Natural killer cell (primary cell): ENCODE measurements around the gene RNF13. TPM values are rescaled to one million over a fixed set of nuclear protein-coding genes. Genes with fewer than 3 reads are reported as not detected.

Experiments
- ATAC-seq, 3 donors: fragments of 150-1000 bp in 2 of 3; fragments of 200-7000 bp in 1 of 3; cut with Tn5 transposase; 1 replicate in 1 of 3; 2 replicates in 2 of 3; pipeline ENCODE4 v1.10.0; 2021; ENCODE audit warnings: mild to moderate bottlenecking in 2 of 3, moderate library complexity in 2 of 3
- DNase-seq, 2 donors: peaks; one replicate each; pipeline versions ENCODE4 v3.0.0 to v3.0.0-alpha.2; 2013 to 2021; ENCODE audit warnings: mixed read lengths in 1 of 2
- H3K27ac ChIP-seq: one replicate; pipeline ENCODE4 v1.5.1; 2013; ENCODE audit warnings: mild to moderate bottlenecking, low read length
- H3K27me3 ChIP-seq: one replicate; pipeline ENCODE4 v1.6.1; 2013; ENCODE audit warnings: low read length; ENCODE audit not compliant: control insufficient read depth, insufficient read depth
- H3K36me3 ChIP-seq: one replicate; pipeline ENCODE4 v1.6.1; 2013; ENCODE audit warnings: low read length; ENCODE audit not compliant: control insufficient read depth, insufficient read depth
- H3K4me1 ChIP-seq: one replicate; pipeline ENCODE4 v1.6.1; 2013; ENCODE audit warnings: low read length; ENCODE audit not compliant: control insufficient read depth, insufficient read depth
- H3K4me3 ChIP-seq: one replicate; pipeline ENCODE4 v1.5.1; 2013; ENCODE audit warnings: low read length
- H3K9me3 ChIP-seq: one replicate; pipeline ENCODE4 v1.6.1; 2013; ENCODE audit warnings: low read length; ENCODE audit not compliant: control insufficient read depth, insufficient read depth
- H3K27ac Mint-ChIP-seq, 2 donors: one replicate each; pipeline ENCODE4 v1.8.0; 2022; ENCODE audit warnings: mild to moderate bottlenecking in 2 of 2, mixed read lengths in 2 of 2, moderate library complexity in 1 of 2
- H3K27me3 Mint-ChIP-seq, 2 donors: one replicate each; pipeline ENCODE4 v1.8.0; 2022; ENCODE audit warnings: low read depth in 2 of 2, mixed read lengths in 2 of 2
- H3K36me3 Mint-ChIP-seq: one replicate; pipeline ENCODE4 v1.8.0; 2022; ENCODE audit warnings: mixed read lengths
- H3K4me1 Mint-ChIP-seq, 2 donors: one replicate each; pipeline ENCODE4 v1.8.0; 2022; ENCODE audit warnings: mixed read lengths in 2 of 2
- H3K4me3 Mint-ChIP-seq: one replicate; pipeline ENCODE4 v1.8.0; 2022; ENCODE audit warnings: mild to moderate bottlenecking, moderate library complexity, mixed read lengths
- H3K9me3 Mint-ChIP-seq, 2 donors: one replicate each; pipeline ENCODE4 v1.8.0; 2022; ENCODE audit warnings: mixed read lengths in 2 of 2
- CTCF ChIP-seq: fragments of 200-600 bp; IDR thresholded peaks from one replicate; pipeline ENCODE4 v1.8.0; 2022; ENCODE audit warnings: antibody characterized with exemption
- WGBS: methylation state at CpG from one replicate; pipeline ENCODE4 v1.1.7; 2013; ENCODE audit warnings: missing lambda C conversion rate; ENCODE audit not compliant: insufficient coverage; 5-methylcytosine and 5-hydroxymethylcytosine counted together
- intact Hi-C: fragments of 100-400 bp; cut with micrococcal nuclease; formaldehyde crosslinking; loops from one replicate; pipeline ENCODE4 v1.14.2; 2022
- total RNA-seq, 4 donors: library from RNA; stranded (reverse); fragments of 120-200 nt in 1 of 4; gene quantifications; one replicate each; pipeline versions ENCODE4 v1.2.3 to v1.2.4, GENCODE V29; 2013 to 2022

Gene RNF13
- total RNA-seq, 3 donors from 2014 or later (not counting 1 experiment from before 2014, with no cell fraction given) = 57.4 to 69.7 (median 66.6) TPM

- Mint-ChIP-seq H3K27ac (peak overlapping the region in 1 of 2 donors; percentile 4), H3K27me3 (no peaks in the 10 kb centered on the region), H3K4me1 (peaks cover 41 to 57% of the 10 kb centered on the region in 2 donors), H3K9me3 (no peaks in the 10 kb centered on the region), H3K36me3 (no peaks in the 10 kb centered on the region), H3K4me3 (no peak overlapping the region)
- no peaks in the 10 kb centered on the region for H3K4me1 ChIP-seq
- ATAC-seq (no peak), DNase-seq (no peak)
- H3K9me3 ChIP-seq = no peaks in the 10 kb centered on the region
- H3K27me3 ChIP-seq = no peaks in the 10 kb centered on the region
- TF ChIP-seq CTCF = no peak
- no peak overlapping the region for H3K4me3 ChIP-seq
- H3K27ac ChIP-seq = no peak overlapping the region
- intact Hi-C loops = no loop called here
- 82% methylated on average over 1 of the region's 1 CpG for WGBS
- peaks cover 26% of the 10 kb centered on the region for H3K36me3 ChIP-seq
Measured at GRCh38 chr3:149848238-149848637, 35.2 kb downstream of the RNF13 start.

GRCh38 chr3:149848688-149849087 lies 35.7 kb downstream of the RNF13 start:
- Histone ChIP-seq H3K9me3 (no peaks in the 10 kb centered on the region), H3K4me3 (no peak overlapping the region), H3K36me3 (peaks cover 26% of the 10 kb centered on the region), H3K27ac (no peak overlapping the region), H3K27me3 (no peaks in the 10 kb centered on the region), H3K4me1 (no peaks in the 10 kb centered on the region)
- TF ChIP-seq CTCF = no peak
- 89% methylated on average over 1 of the region's 1 CpG for whole genome bisulfite sequencing
- no peak for DNase-seq
- H3K4me1 Mint-ChIP-seq = peaks cover 41 to 55% of the 10 kb centered on the region in 2 donors
- intact Hi-C loops = no loop called here
- no peak overlapping the region for H3K4me3 Mint-ChIP-seq
- H3K9me3 Mint-ChIP-seq = no peaks in the 10 kb centered on the region
- H3K27me3 Mint-ChIP-seq = no peaks in the 10 kb centered on the region
- H3K27ac Mint-ChIP-seq = peak overlapping the region in 1 of 2 donors; percentile 4
- H3K36me3 Mint-ChIP-seq = no peaks in the 10 kb centered on the region
- no peak for ATAC-seq

- H3K36me3 Mint-ChIP-seq = no peaks in the 10 kb centered on the region
- H3K36me3 ChIP-seq = peaks cover 39% of the 10 kb centered on the region
Measured at GRCh38 chr3:149850787-149851584, 38.0 kb downstream of the RNF13 start.

More at GRCh38 chr3:149850787-149851584, 38.0 kb downstream of the RNF13 start:
- no peaks in the 10 kb centered on the region for H3K9me3 Mint-ChIP-seq
- no peak for DNase-seq
- H3K27me3 Mint-ChIP-seq = no peaks in the 10 kb centered on the region
- no peaks in the 10 kb centered on the region for H3K4me1 ChIP-seq
- no peak overlapping the region for H3K4me3 ChIP-seq
- H3K27ac ChIP-seq = no peak overlapping the region
- 100% methylated on average over 6 of the region's 6 CpGs for WGBS
- H3K9me3 ChIP-seq = no peaks in the 10 kb centered on the region
- no peak for TF ChIP-seq CTCF
- no peak overlapping the region for H3K4me3 Mint-ChIP-seq
- intact Hi-C loops = no loop called here
- H3K27me3 ChIP-seq = no peaks in the 10 kb centered on the region
- H3K4me1 Mint-ChIP-seq = peaks cover 34 to 45% of the 10 kb centered on the region in 2 donors
- peak overlapping the region; percentile 9 to 51 for H3K27ac Mint-ChIP-seq
- ATAC-seq = no peak
